Nephron (organoid): ENCODE measurements around the gene ADARB2.

Experiments
- H3K27ac Mint-ChIP-seq, 3 experiments: 2 replicates each; pipeline ENCODE4 v1.8.0; 2020; ENCODE audit warnings: mixed read lengths in 3 of 3, mild to moderate bottlenecking in 2 of 3, moderate library complexity in 1 of 3
- H3K27me3 Mint-ChIP-seq: 2 replicates; pipeline ENCODE4 v1.8.0; 2021; ENCODE audit warnings: low read depth, mild to moderate bottlenecking, moderate library complexity, mixed read lengths
- H3K36me3 Mint-ChIP-seq: 2 replicates; pipeline ENCODE4 v1.8.0; 2020; ENCODE audit warnings: low read depth, mixed read lengths
- H3K4me1 Mint-ChIP-seq: 2 replicates; pipeline ENCODE4 v1.8.0; 2020; ENCODE audit warnings: mixed read lengths
- H3K4me3 Mint-ChIP-seq, 3 experiments: 2 replicates each; pipeline ENCODE4 v1.8.0; 2020; ENCODE audit warnings: mild to moderate bottlenecking in 3 of 3, mixed read lengths in 3 of 3, moderate library complexity in 2 of 3
- H3K9me3 Mint-ChIP-seq: 2 replicates; pipeline ENCODE4 v1.8.0; 2020; ENCODE audit warnings: mixed read lengths
- CTCF ChIP-seq, 3 experiments: fragments of 200-600 bp; sonication (generic); IDR thresholded peaks; one replicate each; pipeline ENCODE4 v1.5.0; 2021; ENCODE audit warnings: antibody characterized with exemption in 3 of 3; ENCODE audit not compliant: unreplicated experiment in 3 of 3

Gene ADARB2

GRCh38 chr10:1142596-1142995 lies 594.7 kb downstream of the ADARB2 start:
- TF ChIP-seq CTCF (IDR thresholded peaks at IDR 0.05; ENCODE audit: unreplicated experiment in 3 of 3): no peak
- Mint-ChIP-seq H3K4me3 (no peak overlapping the region), H3K9me3 (peaks cover 52% of the 10 kb centered on the region), H3K27ac (no peak overlapping the region), H3K4me1 (no peaks in the 10 kb centered on the region), H3K36me3 (peaks cover 4% of the 10 kb centered on the region), H3K27me3 (no peaks in the 10 kb centered on the region)

GRCh38 chr10:1141701-1142100 lies 595.6 kb downstream of the ADARB2 start:
- Mint-ChIP-seq H3K4me1 (no peaks in the 10 kb centered on the region), H3K27me3 (no peaks in the 10 kb centered on the region), H3K4me3 (no peak overlapping the region), H3K9me3 (peaks cover 51% of the 10 kb centered on the region), H3K36me3 (no peaks in the 10 kb centered on the region), H3K27ac (no peak overlapping the region)
- no peak for TF ChIP-seq CTCF (IDR thresholded peaks at IDR 0.05; ENCODE audit: unreplicated experiment in 3 of 3)

GRCh38 chr10:1141261-1141660 lies 596.1 kb downstream of the ADARB2 start:
- Mint-ChIP-seq H3K4me1 (no peaks in the 10 kb centered on the region), H3K27ac (no peak overlapping the region), H3K9me3 (peaks cover 49% of the 10 kb centered on the region), H3K4me3 (no peak overlapping the region), H3K27me3 (no peaks in the 10 kb centered on the region), H3K36me3 (no peaks in the 10 kb centered on the region)
- no peak for TF ChIP-seq CTCF (IDR thresholded peaks at IDR 0.05; ENCODE audit: unreplicated experiment in 3 of 3)

- H3K4me3 Mint-ChIP-seq: no peak overlapping the region
- H3K27ac Mint-ChIP-seq: no peak overlapping the region
- H3K4me1 Mint-ChIP-seq: no peaks in the 10 kb centered on the region
- H3K9me3 Mint-ChIP-seq: peaks cover 31% of the 10 kb centered on the region
- peaks cover 1% of the 10 kb centered on the region for H3K36me3 Mint-ChIP-seq
- no peak for TF ChIP-seq CTCF (IDR thresholded peaks at IDR 0.05; ENCODE audit: unreplicated experiment in 3 of 3)
- H3K27me3 Mint-ChIP-seq: no peaks in the 10 kb centered on the region
Measured at GRCh38 chr10:1138529-1138928, 598.8 kb downstream of the ADARB2 start.

GRCh38 chr10:1137499-1138163 lies 599.7 kb downstream of the ADARB2 start:
- Mint-ChIP-seq H3K36me3 (peaks cover 4% of the 10 kb centered on the region), H3K4me3 (no peak overlapping the region), H3K9me3 (peaks cover 28% of the 10 kb centered on the region), H3K27me3 (no peaks in the 10 kb centered on the region), H3K4me1 (no peaks in the 10 kb centered on the region), H3K27ac (no peak overlapping the region)
- no peak for TF ChIP-seq CTCF (IDR thresholded peaks at IDR 0.05; ENCODE audit: unreplicated experiment in 3 of 3)

- H3K4me1 Mint-ChIP-seq: no peaks in the 10 kb centered on the region
- no peak overlapping the region for H3K27ac Mint-ChIP-seq
- H3K36me3 Mint-ChIP-seq: peaks cover 13% of the 10 kb centered on the region
- H3K27me3 Mint-ChIP-seq: no peaks in the 10 kb centered on the region
- H3K4me3 Mint-ChIP-seq: no peak overlapping the region
- H3K9me3 Mint-ChIP-seq: peaks cover 26% of the 10 kb centered on the region
- no peak for TF ChIP-seq CTCF (IDR thresholded peaks at IDR 0.05; ENCODE audit: unreplicated experiment in 3 of 3)
Measured at GRCh38 chr10:1136268-1136667, 601.1 kb downstream of the ADARB2 start.
